ENCODE data around the gene FYN. TPM values are rescaled to one million over a fixed set of nuclear protein-coding genes. Genes with fewer than 3 reads are reported as not detected.

The FYN gene
- total RNA-seq, 1 experiment from 2014 or later: 34.3 TPM

DNA sequence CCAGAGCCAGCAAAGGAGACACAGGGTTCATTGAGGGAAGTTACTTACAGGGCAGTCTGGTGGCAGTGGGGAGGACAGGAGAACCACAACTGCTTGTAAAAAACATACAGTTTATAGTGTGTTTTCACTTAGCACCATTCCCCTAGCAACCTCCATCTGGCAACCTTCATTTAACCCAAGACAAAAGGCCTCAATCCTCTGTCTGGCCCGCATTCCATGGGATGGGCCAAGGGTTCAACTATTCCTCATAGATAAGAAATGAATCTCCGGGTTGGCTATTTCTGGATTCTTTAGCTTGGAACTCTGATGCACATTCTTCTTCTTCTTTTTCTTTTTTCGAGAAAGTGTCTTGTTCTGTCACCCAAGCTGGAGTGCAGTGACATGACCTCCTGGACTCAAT, 26.3 kb upstream of the FYN start:
- H3K4me1 ChIP-seq (ENCODE audit: insufficient read depth, low read length, poor library complexity, severe bottlenecking): no peaks in the 10 kb centered on the region
- H3K27ac ChIP-seq (ENCODE audit: low read depth, low read length, poor library complexity, severe bottlenecking): no peak overlapping the region
- no peak overlapping the region for H3K4me3 ChIP-seq (ENCODE audit: low read depth, low read length, poor library complexity, severe bottlenecking)
- no peaks in the 10 kb centered on the region for H3K27me3 ChIP-seq (replicated peaks; ENCODE audit: insufficient read depth, low read depth, low read length, poor library complexity)
- POLR2A ChIA-PET (ENCODE audit: low non-redundant PET): no interaction called here
- CTCF ChIA-PET: no interaction called here
- H3K36me3 ChIP-seq (ENCODE audit: insufficient read depth, low read length, poor library complexity, severe bottlenecking): no peaks in the 10 kb centered on the region
- no peak for DNase-seq (ENCODE audit: low spot score)
- intact Hi-C loops (cut with micrococcal nuclease; ENCODE audit: unreplicated experiment): no loop called here
- no peaks in the 10 kb centered on the region for H3K9me3 ChIP-seq (ENCODE audit: low read depth, low read length, poor library complexity, severe bottlenecking)
- no peak for TF ChIP-seq EZH2 (IDR thresholded peaks at IDR 0.05; ENCODE audit: borderline replicate concordance, low read depth, low read length, poor library complexity, severe bottlenecking)
- TF ChIP-seq, protein P1, sequence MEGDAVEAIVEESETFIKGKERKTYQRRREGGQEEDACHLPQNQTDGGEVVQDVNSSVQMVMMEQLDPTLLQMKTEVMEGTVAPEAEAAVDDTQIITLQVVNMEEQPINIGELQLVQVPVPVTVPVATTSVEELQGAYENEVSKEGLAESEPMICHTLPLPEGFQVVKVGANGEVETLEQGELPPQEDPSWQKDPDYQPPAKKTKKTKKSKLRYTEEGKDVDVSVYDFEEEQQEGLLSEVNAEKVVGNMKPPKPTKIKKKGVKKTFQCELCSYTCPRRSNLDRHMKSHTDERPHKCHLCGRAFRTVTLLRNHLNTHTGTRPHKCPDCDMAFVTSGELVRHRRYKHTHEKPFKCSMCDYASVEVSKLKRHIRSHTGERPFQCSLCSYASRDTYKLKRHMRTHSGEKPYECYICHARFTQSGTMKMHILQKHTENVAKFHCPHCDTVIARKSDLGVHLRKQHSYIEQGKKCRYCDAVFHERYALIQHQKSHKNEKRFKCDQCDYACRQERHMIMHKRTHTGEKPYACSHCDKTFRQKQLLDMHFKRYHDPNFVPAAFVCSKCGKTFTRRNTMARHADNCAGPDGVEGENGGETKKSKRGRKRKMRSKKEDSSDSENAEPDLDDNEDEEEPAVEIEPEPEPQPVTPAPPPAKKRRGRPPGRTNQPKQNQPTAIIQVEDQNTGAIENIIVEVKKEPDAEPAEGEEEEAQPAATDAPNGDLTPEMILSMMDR (conservative IDR thresholded peaks at IDR 0.05; ENCODE audit: low read depth, low read length): no peak
- no TSS peak for BruUV-seq (replicated peaks)

DNA sequence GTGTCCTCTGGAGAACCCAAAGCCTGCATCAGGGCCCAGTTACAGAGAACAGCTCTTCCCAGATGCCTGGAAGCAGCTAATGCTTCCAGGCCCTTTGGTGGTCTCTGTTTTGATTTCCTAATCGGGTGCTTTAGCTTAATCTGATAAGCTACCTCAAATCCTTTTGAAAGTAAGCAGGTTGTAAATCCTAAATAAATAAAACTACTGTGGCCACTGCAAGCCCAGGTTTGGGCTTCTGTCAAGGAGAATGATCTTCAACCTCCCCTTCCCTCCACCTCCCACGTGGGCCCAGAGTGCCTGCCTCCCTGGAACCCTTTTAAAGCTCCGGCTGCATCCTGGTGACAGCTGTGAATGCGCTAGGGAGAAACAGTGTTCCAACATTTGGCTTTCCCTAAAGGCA, 25.2 kb upstream of the FYN start:
- Histone ChIP-seq H3K27ac (ENCODE audit: low read depth, low read length, poor library complexity, severe bottlenecking) (no peak overlapping the region), H3K9me3 (ENCODE audit: low read depth, low read length, poor library complexity, severe bottlenecking) (no peaks in the 10 kb centered on the region), H3K4me3 (ENCODE audit: low read depth, low read length, poor library complexity, severe bottlenecking) (no peak overlapping the region), H3K36me3 (ENCODE audit: insufficient read depth, low read length, poor library complexity, severe bottlenecking) (no peaks in the 10 kb centered on the region), H3K4me1 (ENCODE audit: insufficient read depth, low read length, poor library complexity, severe bottlenecking) (no peaks in the 10 kb centered on the region), H3K27me3 (replicated peaks; ENCODE audit: insufficient read depth, low read depth, low read length, poor library complexity) (no peaks in the 10 kb centered on the region)
- BruUV-seq (replicated peaks): no TSS peak
- POLR2A ChIA-PET (ENCODE audit: low non-redundant PET): no interaction called here
- CTCF ChIA-PET: no interaction called here
- TF ChIP-seq, protein P1 (conservative IDR thresholded peaks at IDR 0.05; ENCODE audit: low read depth, low read length): no peak
- TF ChIP-seq EZH2 (IDR thresholded peaks at IDR 0.05; ENCODE audit: borderline replicate concordance, low read depth, low read length, poor library complexity, severe bottlenecking): no peak
- DNase-seq (ENCODE audit: low spot score): no peak
- intact Hi-C loops (cut with micrococcal nuclease; ENCODE audit: unreplicated experiment): no loop called here

DNA sequence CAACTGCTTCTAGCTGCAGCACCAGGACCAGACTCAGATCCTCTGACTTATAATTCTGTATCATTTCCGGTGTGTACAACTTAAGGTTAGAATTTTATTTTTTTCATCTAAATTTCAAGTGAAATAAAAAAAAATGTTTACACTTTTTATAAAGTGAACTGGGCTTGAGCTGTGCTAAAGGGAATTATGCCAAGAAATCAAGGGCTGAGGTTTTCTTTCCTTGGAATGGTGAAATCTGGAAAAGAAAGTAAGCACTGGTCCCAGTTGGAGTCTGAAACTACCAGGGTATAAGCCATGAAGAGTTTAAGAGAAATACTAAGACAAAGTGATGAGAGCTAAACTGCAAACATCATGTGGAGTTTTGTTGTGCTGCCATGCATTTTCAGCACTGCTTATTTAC, 21.7 kb upstream of the FYN start:
- no peaks in the 10 kb centered on the region for H3K27me3 ChIP-seq (replicated peaks; ENCODE audit: insufficient read depth, low read depth, low read length, poor library complexity)
- POLR2A ChIA-PET (ENCODE audit: low non-redundant PET): no interaction called here
- DNase-seq (ENCODE audit: low spot score): no peak
- TF ChIP-seq, protein P1 (conservative IDR thresholded peaks at IDR 0.05; ENCODE audit: low read depth, low read length): no peak
- no peak for TF ChIP-seq EZH2 (IDR thresholded peaks at IDR 0.05; ENCODE audit: borderline replicate concordance, low read depth, low read length, poor library complexity, severe bottlenecking)
- no peak overlapping the region for H3K4me3 ChIP-seq (ENCODE audit: low read depth, low read length, poor library complexity, severe bottlenecking)
- H3K27ac ChIP-seq (ENCODE audit: low read depth, low read length, poor library complexity, severe bottlenecking): no peak overlapping the region
- H3K36me3 ChIP-seq (ENCODE audit: insufficient read depth, low read length, poor library complexity, severe bottlenecking): no peaks in the 10 kb centered on the region
- intact Hi-C loops (cut with micrococcal nuclease; ENCODE audit: unreplicated experiment): no loop called here
- no peaks in the 10 kb centered on the region for H3K9me3 ChIP-seq (ENCODE audit: low read depth, low read length, poor library complexity, severe bottlenecking)
- H3K4me1 ChIP-seq (ENCODE audit: insufficient read depth, low read length, poor library complexity, severe bottlenecking): no peaks in the 10 kb centered on the region
- CTCF ChIA-PET: no interaction called here
- BruUV-seq (replicated peaks): no TSS peak
